ENCODE results near the gene ADSS2.

Gene ADSS2

GRCh38 chr1:244460197-244460596 lies 8.5 kb upstream of the ADSS2 start (continued):
- TF ChIP-seq KLF9 (tag by site-specific recombination; IDR thresholded peaks at IDR 0.05; ENCODE audit: low read depth) (no peak), SP2 (tag by site-specific recombination; IDR thresholded peaks at IDR 0.05) (peak; percentile 55), ZNF132 (tag by site-specific recombination; IDR thresholded peaks at IDR 0.05; ENCODE audit: borderline replicate concordance) (no peak), ZNF404 (tag by site-specific recombination; IDR thresholded peaks at IDR 0.05) (no peak), ZSCAN16 (tag by site-specific recombination; IDR thresholded peaks at IDR 0.05) (no peak), ZNF513 (tag by site-specific recombination; IDR thresholded peaks at IDR 0.05) (no peak), SETDB1 (IDR thresholded peaks at IDR 0.05; ENCODE audit: insufficient read length, low read length) (no peak), SCRT1 (tag by site-specific recombination; IDR thresholded peaks at IDR 0.05; ENCODE audit: borderline replicate concordance) (no peak), ZNF146 (tag by site-specific recombination; IDR thresholded peaks at IDR 0.05) (no peak), ZNF202 (tag by site-specific recombination; IDR thresholded peaks at IDR 0.05; ENCODE audit: borderline replicate concordance) (no peak), HOXA7 (CRISPR knock-in tag; IDR thresholded peaks at IDR 0.05; ENCODE audit: borderline replicate concordance) (no peak), ZNF114 (tag by site-specific recombination; IDR thresholded peaks at IDR 0.05) (no peak), KLF17 (tag by site-specific recombination; IDR thresholded peaks at IDR 0.05) (0 out of 2 replicates have a peak, but pooled peaks have one; percentile 18), ZFP3 (tag by site-specific recombination; IDR thresholded peaks at IDR 0.05; ENCODE audit: low read depth) (no peak), ZNF549 (tag by site-specific recombination; IDR thresholded peaks at IDR 0.05) (no peak), ZNF324 (tag by site-specific recombination; IDR thresholded peaks at IDR 0.05) (no peak), ZNF10 (tag by site-specific recombination; IDR thresholded peaks at IDR 0.05) (no peak), ZFP41 (tag by site-specific recombination; IDR thresholded peaks at IDR 0.05; ENCODE audit: borderline replicate concordance) (no peak), ZBTB7A (tag by site-specific recombination; IDR thresholded peaks at IDR 0.05; ENCODE audit: low read depth) (no peak), ZNF660 (tag by site-specific recombination; IDR thresholded peaks at IDR 0.05) (0 out of 2 replicates have a peak, but pooled peaks have one; percentile 17), ZNF501 (tag by site-specific recombination; IDR thresholded peaks at IDR 0.05) (no peak), ELK4 (IDR thresholded peaks at IDR 0.05; ENCODE audit: borderline replicate concordance, low read depth, low read length) (no peak), ZNF394 (tag by site-specific recombination; IDR thresholded peaks at IDR 0.05; ENCODE audit: borderline replicate concordance) (peak; percentile 40; the same call in 1 of the 2 replicates), WT1 (tag by site-specific recombination; IDR thresholded peaks at IDR 0.05) (no peak), SALL2 (tag by site-specific recombination; IDR thresholded peaks at IDR 0.05; ENCODE audit: borderline replicate concordance) (no peak), ZNF121 (tag by site-specific recombination; IDR thresholded peaks at IDR 0.05) (no peak), ZNF223 (tag by site-specific recombination; IDR thresholded peaks at IDR 0.05) (no peak), ZEB2 (tag by site-specific recombination; IDR thresholded peaks at IDR 0.05) (no peak), ZNF514 (tag by site-specific recombination; IDR thresholded peaks at IDR 0.05) (no peak)
